ENCODE data around the gene TBX4. TPM values are rescaled to one million over a fixed set of nuclear protein-coding genes. Genes with fewer than 3 reads are reported as not detected.

Gene TBX4
- total RNA-seq, 1 experiment from 2014 or later, result not detected

DNA sequence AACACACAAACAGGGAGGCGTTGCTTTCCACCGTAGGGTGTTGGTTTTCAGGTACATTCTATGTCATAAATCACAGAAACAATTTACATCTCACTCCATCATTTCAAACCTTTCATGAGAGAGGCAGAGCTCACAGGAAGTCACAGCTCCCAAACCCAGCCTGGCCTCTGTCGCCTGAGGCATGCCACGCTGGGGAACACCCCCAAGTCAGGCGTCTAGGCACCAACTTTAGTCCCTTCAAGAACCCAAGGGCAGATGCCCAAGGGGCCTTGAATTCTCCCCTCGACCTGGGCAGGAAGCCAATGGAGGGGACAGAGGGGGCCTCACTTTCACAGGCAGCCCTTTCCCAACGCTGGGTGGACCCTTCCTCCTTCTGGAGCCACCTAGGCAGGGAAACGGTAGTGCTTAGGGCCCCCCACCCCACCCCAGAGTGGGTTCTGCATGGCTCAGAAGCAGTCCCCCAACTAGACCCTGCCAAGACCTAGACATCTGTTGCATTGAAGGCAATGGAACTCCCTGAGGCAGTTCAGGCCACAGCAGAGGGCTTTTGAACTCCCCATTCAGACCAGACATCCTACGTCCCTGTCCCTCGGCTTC, 10.6 kb downstream of the TBX4 start:
- H3K27me3 ChIP-seq (ENCODE audit: low read length), result no peaks in the 10 kb centered on the region
- no TSS peak for BruUV-seq (replicated peaks)
- H3K9me2 ChIP-seq (replicated peaks; ENCODE audit: low read length), result no peaks in the 10 kb centered on the region

DNA sequence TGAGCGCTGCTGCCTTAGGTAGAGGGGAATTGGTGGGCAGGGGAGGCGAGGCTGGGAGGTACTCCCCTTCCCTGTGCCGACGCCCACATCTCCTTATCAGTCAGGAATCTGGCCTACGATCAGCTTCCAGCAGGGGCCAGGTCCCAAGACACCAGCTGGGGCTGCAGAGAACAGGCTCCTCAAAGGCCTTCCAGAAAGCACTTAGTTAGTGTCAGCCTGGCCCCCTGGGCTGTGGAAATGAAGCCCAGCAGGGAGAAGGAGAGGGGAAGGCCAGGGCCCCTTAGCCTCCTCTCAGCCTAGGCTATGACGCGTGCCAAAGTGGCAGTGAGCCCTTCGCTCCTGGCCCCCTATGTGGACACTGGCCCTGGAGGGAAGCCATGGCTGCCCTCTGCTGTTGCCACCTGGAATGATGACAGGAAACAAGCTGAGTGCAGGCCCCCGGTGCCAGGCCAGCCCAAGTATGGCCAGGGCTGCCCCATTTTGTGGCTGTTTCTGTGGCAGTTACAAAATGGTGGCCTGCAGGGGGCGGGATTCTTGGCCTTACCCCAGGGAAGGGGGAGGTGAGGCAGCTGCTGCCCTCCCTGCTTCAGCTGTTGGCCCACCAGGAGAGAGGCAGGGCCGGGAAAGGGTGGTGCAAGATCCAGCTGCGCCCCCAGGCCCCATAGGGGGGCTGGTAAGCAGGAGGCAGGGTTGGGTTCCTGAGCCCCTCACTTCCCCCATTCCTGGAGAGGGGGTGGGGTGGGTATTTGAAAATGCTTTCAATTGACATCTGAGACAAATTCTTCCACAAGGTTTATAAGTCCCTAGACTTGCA, 11.3 kb downstream of the TBX4 start:
- ATAC-seq (no peak), DNase-seq (no peak)
- Histone ChIP-seq H4K20me1 (ENCODE audit: low read length) (no peaks in the 10 kb centered on the region), H3K9me2 (replicated peaks; ENCODE audit: low read length) (no peaks in the 10 kb centered on the region), H3K9ac (ENCODE audit: low read length) (no peak overlapping the region), H3K36me3 (ENCODE audit: low read depth, low read length) (no peaks in the 10 kb centered on the region), H3K79me2 (ENCODE audit: low read length) (no peaks in the 10 kb centered on the region), H3K27ac (ENCODE audit: low read length) (no peak overlapping the region), H3F3A (ENCODE audit: low read length, unreplicated experiment) (no peaks in the 10 kb centered on the region), H2AFZ (ENCODE audit: low read length) (no peak overlapping the region), H3K27me3 (ENCODE audit: low read length) (no peaks in the 10 kb centered on the region), H3K4me2 (ENCODE audit: low read length) (no peak overlapping the region), H3K9me3 (ENCODE audit: low read length) (no peaks in the 10 kb centered on the region), H3K4me3 (ENCODE audit: low read length) (no peak overlapping the region), H3K4me1 (ENCODE audit: insufficient read depth, low read length) (no peaks in the 10 kb centered on the region)
- ChIA-PET POLR2A (ENCODE audit: unreplicated experiment) (no interaction called here), CTCF (no interaction called here)
- TF ChIP-seq EZH2phosphoT487 (IDR thresholded peaks at IDR 0.05; ENCODE audit: borderline replicate concordance, low read length), result no peak
- TF ChIP-seq, protein P1, sequence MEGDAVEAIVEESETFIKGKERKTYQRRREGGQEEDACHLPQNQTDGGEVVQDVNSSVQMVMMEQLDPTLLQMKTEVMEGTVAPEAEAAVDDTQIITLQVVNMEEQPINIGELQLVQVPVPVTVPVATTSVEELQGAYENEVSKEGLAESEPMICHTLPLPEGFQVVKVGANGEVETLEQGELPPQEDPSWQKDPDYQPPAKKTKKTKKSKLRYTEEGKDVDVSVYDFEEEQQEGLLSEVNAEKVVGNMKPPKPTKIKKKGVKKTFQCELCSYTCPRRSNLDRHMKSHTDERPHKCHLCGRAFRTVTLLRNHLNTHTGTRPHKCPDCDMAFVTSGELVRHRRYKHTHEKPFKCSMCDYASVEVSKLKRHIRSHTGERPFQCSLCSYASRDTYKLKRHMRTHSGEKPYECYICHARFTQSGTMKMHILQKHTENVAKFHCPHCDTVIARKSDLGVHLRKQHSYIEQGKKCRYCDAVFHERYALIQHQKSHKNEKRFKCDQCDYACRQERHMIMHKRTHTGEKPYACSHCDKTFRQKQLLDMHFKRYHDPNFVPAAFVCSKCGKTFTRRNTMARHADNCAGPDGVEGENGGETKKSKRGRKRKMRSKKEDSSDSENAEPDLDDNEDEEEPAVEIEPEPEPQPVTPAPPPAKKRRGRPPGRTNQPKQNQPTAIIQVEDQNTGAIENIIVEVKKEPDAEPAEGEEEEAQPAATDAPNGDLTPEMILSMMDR (conservative IDR thresholded peaks at IDR 0.05; ENCODE audit: low read depth, low read length), result peak; percentile 47
- no peak for TF ChIP-seq EZH2 (IDR thresholded peaks at IDR 0.05; ENCODE audit: low read length, unreplicated experiment)
- intact Hi-C loops (cut with micrococcal nuclease), result no loop called here
- no TSS peak for BruUV-seq (replicated peaks)

More for the DNA sequence above, 10.6 kb downstream of the TBX4 start:
- Histone ChIP-seq H3K79me2 (ENCODE audit: low read length) (no peaks in the 10 kb centered on the region), H3K4me1 (ENCODE audit: insufficient read depth, low read length) (no peaks in the 10 kb centered on the region), H4K20me1 (ENCODE audit: low read length) (no peaks in the 10 kb centered on the region), H3K27ac (ENCODE audit: low read length) (no peak overlapping the region), H3K4me3 (ENCODE audit: low read length) (no peak overlapping the region), H3K4me2 (ENCODE audit: low read length) (peak overlapping the region; percentile 79), H3F3A (ENCODE audit: low read length, unreplicated experiment) (no peaks in the 10 kb centered on the region), H3K36me3 (ENCODE audit: low read depth, low read length) (no peaks in the 10 kb centered on the region), H2AFZ (ENCODE audit: low read length) (peak overlapping the region; percentile 97), H3K9me3 (ENCODE audit: low read length) (no peaks in the 10 kb centered on the region), H3K9ac (ENCODE audit: low read length) (no peak overlapping the region)
- intact Hi-C loops (cut with micrococcal nuclease), result no loop called here
- TF ChIP-seq, protein P1 (conservative IDR thresholded peaks at IDR 0.05; ENCODE audit: low read depth, low read length), result no peak
- TF ChIP-seq EZH2 (IDR thresholded peaks at IDR 0.05; ENCODE audit: low read length, unreplicated experiment), result no peak
- TF ChIP-seq EZH2phosphoT487 (IDR thresholded peaks at IDR 0.05; ENCODE audit: borderline replicate concordance, low read length), result no peak
- no peak for ATAC-seq
- CTCF ChIA-PET, result no interaction called here
- DNase-seq, result no peak
- POLR2A ChIA-PET (ENCODE audit: unreplicated experiment), result no interaction called here

Measured in PC-3 (cell line).